Fibroblast of lung (primary cell): ENCODE data around the gene PAIP1.
A peak's percentile ranks its signal among the peaks of the same experiment; 100 is the strongest.

ENCODE experiments used
- CTCF ChIP-seq, 2 donors: IDR thresholded peaks in 1 of 2; conservative IDR thresholded peaks in 1 of 2; 1 replicate in 1 of 2; 2 replicates in 1 of 2; pipeline ENCODE4 v1.5.1; 2011 to 2012; ENCODE audit warnings: low read length in 2 of 2, control low read depth in 1 of 2, inconsistent platforms in 1 of 2, low read depth in 1 of 2, mild to moderate bottlenecking in 1 of 2
- EZH2 ChIP-seq: IDR thresholded peaks from 2 replicates; pipeline ENCODE4 v1.5.1; 2012; ENCODE audit warnings: low read length, control low read depth, mild to moderate bottlenecking; ENCODE audit errors: missing control alignments

GRCh38 chr5:43484106-43484849 lies 72.6 kb downstream of the PAIP1 start:
- peak; percentile 52 to 62 for TF ChIP-seq CTCF (conservative IDR thresholded peaks at IDR 0.05 in 1 of 2, IDR thresholded peaks at IDR 0.05 in 1 of 2; ENCODE audit: low read depth in 1 of 2, low read length in 2 of 2)
- TF ChIP-seq EZH2: no peak
